ENCODE measurements around the gene PARVG. TPM values are rescaled to one million over a fixed set of nuclear protein-coding genes. Genes with fewer than 3 reads are reported as not detected.

The PARVG gene
- polyA plus RNA-seq, 3 donors, result 1.8 to 2.3 (median 2.0) TPM

Other genes starting within 250 kb of the PARVG start
- 10 to 100 TPM; 63.8 to 69.4 (median 65.0) TPM for gene SAMM50, start 225.5 kb upstream of the PARVG start, polyA plus RNA-seq (ENCODE audit: insufficient read length in 3 of 3)
- 10 to 100 TPM; 20.8 to 24.2 (median 23.5) TPM for gene PARVB, start 156.6 kb upstream of the PARVG start, polyA plus RNA-seq (ENCODE audit: insufficient read length in 3 of 3)
- 1 to 10 TPM; 1.8 to 2.4 (median 2.3) TPM for gene SHISAL1, start 132.0 kb downstream of the PARVG start, polyA plus RNA-seq (ENCODE audit: insufficient read length in 3 of 3)